B cell (primary cell): Measurements from ENCODE around the gene DNAL1. TPM values are rescaled to one million over a fixed set of nuclear protein-coding genes. Genes with fewer than 3 reads are reported as not detected.
"Not testable (repeated sequence)": the region's sequence is repeated elsewhere in the genome, so short reads cannot be mapped to it uniquely, and the experiment has no call there.

Experiments
- ATAC-seq: fragments of 200-7000 bp; cut with Tn5 transposase; one replicate; pipeline ENCODE4 v1.10.0; 2021; ENCODE audit warnings: low read depth, mild to moderate bottlenecking, moderate number of reproducible peaks, moderate library complexity
- CTCF ChIA-PET: fragments of 350-600 bp; sonication (Branson Sonifier 250); formaldehyde crosslinking; loops from one replicate; lab custom pipeline; 2021; ENCODE audit warnings: antibody characterized with exemption, inconsistent platforms; lab: Charles Lee
- POLR2A ChIA-PET: fragments of 350-600 bp; sonication (Branson Sonifier 250); formaldehyde crosslinking; loops from one replicate; lab custom pipeline; 2021; ENCODE audit warnings: antibody characterized with exemption; lab: Charles Lee
- DNase-seq: peaks from one replicate; pipeline ENCODE4 v3.0.0; 2013
- H2AFZ ChIP-seq: 2 replicates; pipeline ENCODE4 v1.6.1; 2012; ENCODE audit warnings: mild to moderate bottlenecking, low read depth, low read length; ENCODE audit not compliant: insufficient read depth, poor library complexity, severe bottlenecking
- H3K27ac ChIP-seq, 2 donors: 1 replicate in 1 of 2; 2 replicates in 1 of 2; pipeline ENCODE4 v1.5.1; 2012 to 2013; ENCODE audit warnings: low read length in 2 of 2, mild to moderate bottlenecking in 2 of 2, moderate library complexity in 1 of 2
- H3K27me3 ChIP-seq, 4 experiments: fragments of 200-600 bp in 1 of 4; sonication (generic) in 1 of 4; replicated peaks in 1 of 4; 1 replicate in 2 of 4; 2 replicates in 2 of 4; pipeline versions ENCODE4 v1.6.1 to v1.7.0; 2013 to 2016; ENCODE audit warnings: low read length in 3 of 4, mild to moderate bottlenecking in 2 of 4, mixed read lengths in 1 of 4, moderate library complexity in 1 of 4; ENCODE audit not compliant: insufficient read depth in 4 of 4, control insufficient read depth in 3 of 4; ENCODE audit errors: control extremely low read depth in 1 of 4
- H3K36me3 ChIP-seq, 2 experiments: replicated peaks in 1 of 2; 1 replicate in 1 of 2; 2 replicates in 1 of 2; pipeline versions ENCODE4 v1.6.1 to v1.7.1; 2013; ENCODE audit warnings: low read length in 1 of 2; ENCODE audit not compliant: insufficient read depth in 2 of 2, control insufficient read depth in 1 of 2; ENCODE audit errors: control extremely low read depth in 1 of 2, extremely low read depth in 1 of 2
- H3K4me1 ChIP-seq, 2 donors: fragments of 200-600 bp in 1 of 2; sonication (generic) in 1 of 2; 1 replicate in 1 of 2; 2 replicates in 1 of 2; pipeline versions ENCODE4 v1.5.1 to v1.6.1; 2013 to 2017; ENCODE audit warnings: low read length in 2 of 2; ENCODE audit not compliant: control insufficient read depth in 2 of 2, insufficient read depth in 2 of 2
- H3K4me2 ChIP-seq: replicated peaks from 2 replicates; pipeline ENCODE3; 2012; ENCODE audit warnings: mild to moderate bottlenecking, low read depth, low read length; ENCODE audit not compliant: poor library complexity, severe bottlenecking
- H3K4me3 ChIP-seq, 5 experiments: fragments of 200-600 bp in 1 of 5; sonication (generic) in 1 of 5; 1 replicate in 3 of 5; 2 replicates in 2 of 5; pipeline versions ENCODE4 v1.5.1 to v1.7.0; 2011 to 2016; ENCODE audit warnings: low read length in 4 of 5, mild to moderate bottlenecking in 4 of 5, low read depth in 2 of 5, control low read depth in 1 of 5, moderate library complexity in 1 of 5; ENCODE audit not compliant: insufficient read depth in 1 of 5; ENCODE audit errors: control extremely low read depth in 1 of 5, extremely low read depth in 1 of 5
- H3K79me2 ChIP-seq: fragments of 200-600 bp; sonication (generic); one replicate; pipeline ENCODE4 v1.6.0; 2016; ENCODE audit warnings: low read length; ENCODE audit not compliant: control insufficient read depth, insufficient read depth
- H3K9ac ChIP-seq: fragments of 200-600 bp; sonication (generic); 2 replicates; pipeline ENCODE4 v1.6.1; 2017; ENCODE audit warnings: mild to moderate bottlenecking, low read length, moderate library complexity
- H3K9me3 ChIP-seq, 3 donors: one replicate each; pipeline versions ENCODE4 v1.6.1 to v1.7.1; 2013; ENCODE audit warnings: low read length in 2 of 3; ENCODE audit not compliant: control insufficient read depth in 2 of 3, insufficient read depth in 1 of 3; ENCODE audit errors: control extremely low read depth in 1 of 3
- H4K20me1 ChIP-seq: 2 replicates; pipeline ENCODE4 v1.6.0; 2012; ENCODE audit warnings: mild to moderate bottlenecking, low read length; ENCODE audit not compliant: insufficient read depth, control insufficient read depth, poor library complexity, severe bottlenecking
- H3K27ac Mint-ChIP-seq: one replicate; pipeline ENCODE4 v1.8.0; 2021; ENCODE audit warnings: mixed read lengths
- H3K27me3 Mint-ChIP-seq: one replicate; pipeline ENCODE4 v1.8.0; 2021; ENCODE audit warnings: mixed read lengths
- H3K4me1 Mint-ChIP-seq: one replicate; pipeline ENCODE4 v1.8.0; 2021; ENCODE audit warnings: mixed read lengths
- H3K4me3 Mint-ChIP-seq: one replicate; pipeline ENCODE4 v1.8.0; 2021; ENCODE audit warnings: mixed read lengths
- H3K9me3 Mint-ChIP-seq: one replicate; pipeline ENCODE4 v1.8.0; 2022; ENCODE audit warnings: mixed read lengths; ENCODE audit not compliant: insufficient read depth
- EZH2 ChIP-seq: IDR thresholded peaks from 2 replicates; pipeline ENCODE4 v1.6.1; 2012; ENCODE audit warnings: borderline replicate concordance, low read depth, mild to moderate bottlenecking, moderate library complexity, low read length; ENCODE audit not compliant: insufficient read depth, poor library complexity, severe bottlenecking
- WGBS: methylation state at CpG from one replicate; pipeline ENCODE4 v1.1.5; 2013; ENCODE audit warnings: missing lambda C conversion rate; ENCODE audit not compliant: insufficient coverage; 5-methylcytosine and 5-hydroxymethylcytosine counted together
- intact Hi-C: fragments of 100-400 bp; cut with micrococcal nuclease; formaldehyde crosslinking; loops from one replicate; pipeline ENCODE4 v1.10.0; 2022
- polyA plus RNA-seq: library from polyadenylated mRNA; depleted of rRNA; stranded (reverse); fragments of >200 nt; gene quantifications from 2 replicates; pipeline ENCODE4 v1.2.3, GENCODE V29; 2012
- total RNA-seq, 2 donors: library from RNA; stranded (reverse); fragments of 120-200 nt in 1 of 2; gene quantifications; 1 replicate in 1 of 2; 2 replicates in 1 of 2; pipeline versions ENCODE4 v1.2.3 to v1.2.4, GENCODE V29; 2013 to 2022
- TF ChIP-seq, protein P1 (sequence below): fragments of 200-600 bp; IDR thresholded peaks from one replicate; pipeline ENCODE4 v1.8.0; 2022; ENCODE audit warnings: antibody characterized with exemption, mild to moderate bottlenecking

Gene DNAL1
- total and polyA plus RNA-seq, 2 donors (not counting 1 experiment from before 2014, with no cell fraction given) = 2.0 to 10.7 TPM

DNA sequence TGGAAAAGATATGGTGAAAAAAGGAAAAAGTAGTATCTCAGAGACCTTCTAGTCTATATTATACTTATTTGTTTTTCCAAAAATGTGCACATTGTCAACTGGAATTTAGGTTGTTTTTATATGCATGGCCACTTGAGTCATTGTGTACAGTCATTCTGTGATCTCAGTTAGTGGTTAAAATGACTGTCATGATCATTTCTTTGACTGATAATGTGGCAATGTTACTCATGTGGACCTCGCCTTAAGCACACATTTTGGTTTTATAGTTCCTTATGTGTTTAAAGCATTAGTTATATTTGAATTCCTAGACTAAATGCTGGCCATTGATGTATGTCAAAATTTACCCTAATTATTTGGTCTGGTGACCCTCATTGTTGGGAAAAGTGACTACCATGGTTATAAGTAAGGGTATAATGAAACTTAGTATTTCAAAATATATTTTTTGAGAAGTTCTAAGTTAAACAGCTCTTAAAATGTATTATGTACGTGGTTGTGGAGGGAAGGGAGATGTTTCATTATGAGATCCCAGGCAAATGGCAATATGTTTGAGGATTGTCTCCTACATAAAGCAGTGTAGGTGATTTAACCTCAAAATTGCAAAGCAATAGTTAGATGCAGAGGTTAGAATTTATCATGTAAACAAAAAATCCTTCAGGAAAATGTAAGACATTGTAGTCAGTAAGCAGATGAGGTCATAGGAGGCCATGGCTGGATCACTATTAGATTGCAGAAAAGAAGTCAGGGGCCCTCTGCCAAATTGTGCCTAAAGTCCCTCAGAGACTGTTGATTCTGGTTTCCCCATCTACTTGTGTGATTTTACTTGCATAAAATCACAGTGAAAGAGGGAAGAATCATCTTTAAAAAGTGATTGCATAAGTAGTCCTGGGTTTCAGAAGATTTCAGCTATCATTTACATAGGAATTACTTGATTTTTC, 51.9 kb downstream of the DNAL1 start:
- Mint-ChIP-seq H3K27ac (no peak overlapping the region), H3K4me1 (peaks cover 3% of the 10 kb centered on the region), H3K4me3 (no peak overlapping the region), H3K9me3 (no peaks in the 10 kb centered on the region), H3K27me3 (no peaks in the 10 kb centered on the region)
- no peak overlapping the region for H3K4me3 ChIP-seq
- H3K27ac ChIP-seq = no peak overlapping the region
- TF ChIP-seq, protein P1, sequence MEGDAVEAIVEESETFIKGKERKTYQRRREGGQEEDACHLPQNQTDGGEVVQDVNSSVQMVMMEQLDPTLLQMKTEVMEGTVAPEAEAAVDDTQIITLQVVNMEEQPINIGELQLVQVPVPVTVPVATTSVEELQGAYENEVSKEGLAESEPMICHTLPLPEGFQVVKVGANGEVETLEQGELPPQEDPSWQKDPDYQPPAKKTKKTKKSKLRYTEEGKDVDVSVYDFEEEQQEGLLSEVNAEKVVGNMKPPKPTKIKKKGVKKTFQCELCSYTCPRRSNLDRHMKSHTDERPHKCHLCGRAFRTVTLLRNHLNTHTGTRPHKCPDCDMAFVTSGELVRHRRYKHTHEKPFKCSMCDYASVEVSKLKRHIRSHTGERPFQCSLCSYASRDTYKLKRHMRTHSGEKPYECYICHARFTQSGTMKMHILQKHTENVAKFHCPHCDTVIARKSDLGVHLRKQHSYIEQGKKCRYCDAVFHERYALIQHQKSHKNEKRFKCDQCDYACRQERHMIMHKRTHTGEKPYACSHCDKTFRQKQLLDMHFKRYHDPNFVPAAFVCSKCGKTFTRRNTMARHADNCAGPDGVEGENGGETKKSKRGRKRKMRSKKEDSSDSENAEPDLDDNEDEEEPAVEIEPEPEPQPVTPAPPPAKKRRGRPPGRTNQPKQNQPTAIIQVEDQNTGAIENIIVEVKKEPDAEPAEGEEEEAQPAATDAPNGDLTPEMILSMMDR = no peak
- no peak for TF ChIP-seq EZH2
- H3K4me1 ChIP-seq = no peaks in the 10 kb centered on the region
- no peaks in the 10 kb centered on the region for H3K36me3 ChIP-seq
- CTCF ChIA-PET = no interaction called here
- H3K79me2 ChIP-seq = no peaks in the 10 kb centered on the region
- no peaks in the 10 kb centered on the region for H3K27me3 ChIP-seq
- no peak overlapping the region for H3K4me2 ChIP-seq
- intact Hi-C loops = no loop called here
- no CpG with 5 or more reads among the region's 2 CpGs for WGBS
- no peaks in the 10 kb centered on the region for H3K9me3 ChIP-seq
- no peaks in the 10 kb centered on the region for H4K20me1 ChIP-seq
- ATAC-seq (no peak), DNase-seq (no peak)
- no peak overlapping the region for H3K9ac ChIP-seq
- H2AFZ ChIP-seq = no peak overlapping the region
- POLR2A ChIA-PET = no interaction called here

DNA sequence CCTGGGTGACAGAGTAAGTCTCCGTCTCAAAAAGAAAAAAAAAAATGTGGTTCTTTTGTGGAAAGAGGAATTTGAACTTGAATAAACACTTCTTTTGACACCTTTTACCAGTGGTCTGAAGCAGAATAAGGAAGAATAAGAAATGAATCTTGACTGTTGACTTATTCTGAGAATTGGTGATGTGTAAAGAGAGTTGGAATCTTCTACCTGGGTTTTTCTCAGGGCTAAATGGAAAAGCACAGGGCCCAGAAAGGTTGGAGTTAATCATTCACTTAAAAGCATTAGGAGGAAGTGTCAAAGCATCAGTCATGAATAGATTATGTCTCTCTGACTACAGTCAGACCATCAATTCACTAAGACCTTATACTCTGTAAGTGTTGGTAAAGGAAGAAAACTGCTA, 55.5 kb downstream of the DNAL1 start:
- Histone ChIP-seq H3K27me3 (no peaks in the 10 kb centered on the region), H3K79me2 (no peaks in the 10 kb centered on the region), H3K27ac (no peak overlapping the region), H4K20me1 (no peaks in the 10 kb centered on the region), H3K4me3 (no peak overlapping the region), H3K9me3 (no peaks in the 10 kb centered on the region), H3K4me1 (no peaks in the 10 kb centered on the region), H3K4me2 (no peak overlapping the region), H3K9ac (no peak overlapping the region), H2AFZ (no peak overlapping the region), H3K36me3 (no peaks in the 10 kb centered on the region)
- TF ChIP-seq, protein P1 = no peak
- TF ChIP-seq EZH2 = no peak
- intact Hi-C loops = no loop called here
- H3K4me3 Mint-ChIP-seq = no peak overlapping the region
- no peaks in the 10 kb centered on the region for H3K9me3 Mint-ChIP-seq
- no peak overlapping the region for H3K27ac Mint-ChIP-seq
- ChIA-PET CTCF (no interaction called here), POLR2A (no interaction called here)
- ATAC-seq (no peak), DNase-seq (no peak)
- no peaks in the 10 kb centered on the region for H3K27me3 Mint-ChIP-seq
- H3K4me1 Mint-ChIP-seq = peaks cover 3% of the 10 kb centered on the region
- WGBS = no CpG with 5 or more reads among the region's 1 CpG

DNA sequence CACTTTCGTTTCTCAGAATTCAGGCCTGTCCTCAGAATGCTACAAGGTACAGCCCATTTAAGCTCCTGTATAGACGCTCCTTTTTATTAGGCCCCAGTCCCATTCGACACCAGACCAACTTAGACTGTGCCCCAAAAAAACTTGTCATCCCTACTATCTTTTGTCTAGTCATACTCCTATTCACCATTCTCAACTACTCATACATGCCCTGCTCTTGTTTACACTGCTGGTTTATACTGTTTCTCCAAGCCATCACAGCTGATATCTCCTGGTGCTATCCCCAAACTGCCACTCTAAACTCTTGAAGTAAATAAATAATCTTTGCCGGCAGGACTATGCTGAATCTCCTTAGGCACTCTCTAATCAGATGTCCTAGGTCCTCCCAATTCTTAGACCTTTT, 63.3 kb downstream of the DNAL1 start:
- POLR2A ChIA-PET, H3K27ac Mint-ChIP-seq, H3K27ac ChIP-seq, H4K20me1 ChIP-seq, H2AFZ ChIP-seq, CTCF ChIA-PET, H3K4me3 ChIP-seq, H3K4me2 ChIP-seq, intact Hi-C loops, H3K9me3 Mint-ChIP-seq, H3K36me3 ChIP-seq, H3K4me3 Mint-ChIP-seq, H3K27me3 Mint-ChIP-seq, DNase-seq, H3K9me3 ChIP-seq, ATAC-seq, H3K9ac ChIP-seq, H3K27me3 ChIP-seq: not testable (repeated sequence)
- Histone ChIP-seq H3K4me1 (peaks cover 13% of the 10 kb centered on the region in 2 donors), H3K79me2 (peaks cover 22% of the 10 kb centered on the region)
- H3K4me1 Mint-ChIP-seq = peaks cover 12% of the 10 kb centered on the region
- 91% methylated on average over 4 of the region's 4 CpGs for WGBS
